GM20000 (cell line): ENCODE data around the gene HABP2.

ENCODE experiments used
- DNase-seq: peaks from one replicate; pipeline ENCODE4 v3.0.0; 2012; ENCODE audit warnings: low spot score
- TF ChIP-seq, protein P1 (sequence below): IDR thresholded peaks from 2 replicates; pipeline ENCODE4 v1.5.1; 2012; ENCODE audit warnings: mild to moderate bottlenecking, control low read depth; ENCODE audit errors: extremely low read depth, missing control alignments

Gene HABP2

DNA sequence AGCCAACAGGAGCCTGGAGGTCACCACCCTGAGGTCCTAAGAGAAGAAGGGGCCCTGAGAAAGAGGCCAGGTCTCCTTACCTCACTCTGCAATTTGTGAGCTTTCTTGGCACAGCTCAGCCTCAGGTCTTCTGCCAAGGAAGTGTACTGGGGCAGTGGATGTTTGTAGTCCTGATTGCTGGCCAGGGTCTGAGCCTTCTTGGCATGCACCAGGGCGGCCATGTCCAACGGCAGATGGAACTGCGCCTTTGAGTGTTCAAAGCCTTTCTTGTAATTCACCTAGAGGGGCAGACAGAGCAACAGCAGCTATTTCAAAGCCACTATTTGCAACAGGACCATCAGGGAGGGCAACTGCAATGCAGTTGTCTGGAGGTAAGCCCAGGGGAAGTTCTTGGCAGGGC is 59.3 kb downstream of the HABP2 start:
- no peak for DNase-seq
- TF ChIP-seq, protein P1, sequence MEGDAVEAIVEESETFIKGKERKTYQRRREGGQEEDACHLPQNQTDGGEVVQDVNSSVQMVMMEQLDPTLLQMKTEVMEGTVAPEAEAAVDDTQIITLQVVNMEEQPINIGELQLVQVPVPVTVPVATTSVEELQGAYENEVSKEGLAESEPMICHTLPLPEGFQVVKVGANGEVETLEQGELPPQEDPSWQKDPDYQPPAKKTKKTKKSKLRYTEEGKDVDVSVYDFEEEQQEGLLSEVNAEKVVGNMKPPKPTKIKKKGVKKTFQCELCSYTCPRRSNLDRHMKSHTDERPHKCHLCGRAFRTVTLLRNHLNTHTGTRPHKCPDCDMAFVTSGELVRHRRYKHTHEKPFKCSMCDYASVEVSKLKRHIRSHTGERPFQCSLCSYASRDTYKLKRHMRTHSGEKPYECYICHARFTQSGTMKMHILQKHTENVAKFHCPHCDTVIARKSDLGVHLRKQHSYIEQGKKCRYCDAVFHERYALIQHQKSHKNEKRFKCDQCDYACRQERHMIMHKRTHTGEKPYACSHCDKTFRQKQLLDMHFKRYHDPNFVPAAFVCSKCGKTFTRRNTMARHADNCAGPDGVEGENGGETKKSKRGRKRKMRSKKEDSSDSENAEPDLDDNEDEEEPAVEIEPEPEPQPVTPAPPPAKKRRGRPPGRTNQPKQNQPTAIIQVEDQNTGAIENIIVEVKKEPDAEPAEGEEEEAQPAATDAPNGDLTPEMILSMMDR, result no peak

DNA sequence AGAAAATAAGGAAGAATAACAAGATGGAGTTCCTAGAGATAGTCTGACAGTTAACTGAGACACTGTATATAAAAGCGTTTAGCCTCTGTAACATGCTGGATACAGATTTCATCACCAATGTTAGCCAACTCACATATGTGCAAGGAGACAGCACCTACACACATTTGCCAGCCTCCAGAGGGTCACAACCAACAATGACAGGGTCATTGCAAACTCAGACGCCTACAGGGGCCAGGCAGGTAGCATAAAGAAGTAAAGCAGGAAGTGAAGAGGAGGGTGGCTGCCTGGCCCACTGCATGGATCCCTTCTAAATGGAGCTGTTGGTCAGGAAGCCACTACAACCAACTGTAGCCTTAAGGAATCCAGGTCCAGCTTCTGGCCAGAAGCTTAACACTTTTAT is 60.6 kb downstream of the HABP2 start:
- TF ChIP-seq, protein P1, result no peak
- no peak for DNase-seq

DNA sequence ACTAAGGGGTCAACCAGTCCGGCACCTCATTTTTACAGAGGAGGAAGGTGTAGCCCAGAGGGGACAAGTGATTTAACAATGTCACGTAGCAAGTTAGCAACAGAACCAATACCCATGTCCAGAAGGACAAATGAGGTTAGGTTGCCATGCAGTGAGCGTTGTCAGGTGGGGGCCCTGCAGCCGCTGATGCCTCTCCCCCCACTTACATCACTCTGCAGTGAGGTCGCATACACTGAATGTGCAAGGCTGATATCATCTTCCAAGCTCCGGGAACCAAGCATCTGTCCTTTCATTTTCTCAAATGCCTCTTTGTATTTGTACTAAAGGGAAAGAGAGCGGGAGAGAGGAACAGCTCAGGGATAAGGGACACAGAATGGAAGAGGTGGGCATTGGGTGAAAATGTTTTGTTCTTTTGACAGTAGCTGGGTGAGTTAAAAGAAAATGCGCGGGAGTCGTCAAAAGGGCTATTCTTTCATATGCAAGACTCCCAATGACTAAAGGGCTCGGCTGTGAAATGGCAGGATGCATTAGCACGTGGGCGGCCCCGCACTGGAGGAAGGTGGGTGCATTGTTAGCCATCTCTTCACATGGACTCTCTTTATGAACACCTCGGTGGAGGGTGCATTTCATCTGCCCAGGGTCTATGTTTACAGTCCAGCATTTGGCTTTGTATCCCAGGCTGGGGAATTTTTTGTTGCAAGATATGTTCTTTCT is 61.3 kb downstream of the HABP2 start:
- TF ChIP-seq, protein P1, result no peak
- DNase-seq, result no peak

DNA sequence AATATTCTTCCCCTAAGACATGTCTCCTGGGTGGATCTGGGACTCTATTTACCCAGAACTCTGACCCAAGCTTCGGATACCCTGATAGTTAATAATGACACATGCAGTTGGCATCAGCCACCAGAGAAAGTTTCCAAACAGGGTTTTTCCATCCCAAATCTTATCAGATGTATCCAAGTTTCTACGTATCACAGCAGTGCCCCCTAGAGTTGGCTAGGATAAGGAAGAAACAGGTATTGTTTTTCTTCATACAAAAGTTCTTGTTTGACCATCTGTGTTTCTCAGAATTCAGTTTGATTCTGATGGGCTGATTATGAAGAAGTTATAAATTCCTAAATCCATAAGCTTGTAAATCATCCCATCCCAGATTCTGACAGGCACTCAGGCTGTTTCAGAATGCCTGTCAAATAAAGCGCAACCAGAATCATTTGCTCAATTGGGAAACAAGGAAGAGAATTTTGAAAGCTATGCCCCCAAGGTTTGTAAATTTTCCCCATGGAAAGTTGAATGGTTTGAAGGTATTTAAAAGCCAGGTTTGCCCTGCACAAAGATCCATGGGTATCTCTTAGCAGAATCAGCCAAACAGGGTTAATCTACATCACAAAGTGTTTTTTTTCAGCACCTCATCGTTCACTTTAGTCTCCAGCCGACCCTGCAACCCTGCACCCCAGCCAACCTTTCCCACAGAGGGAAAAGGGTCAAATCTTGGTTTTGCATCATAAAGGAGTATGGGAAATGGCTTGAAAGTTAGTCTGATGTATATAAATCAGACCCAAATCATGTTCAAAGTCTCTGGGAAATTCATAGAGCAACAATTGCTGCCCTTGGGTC is 63.6 kb downstream of the HABP2 start:
- TF ChIP-seq, protein P1, result no peak
- no peak for DNase-seq

DNA sequence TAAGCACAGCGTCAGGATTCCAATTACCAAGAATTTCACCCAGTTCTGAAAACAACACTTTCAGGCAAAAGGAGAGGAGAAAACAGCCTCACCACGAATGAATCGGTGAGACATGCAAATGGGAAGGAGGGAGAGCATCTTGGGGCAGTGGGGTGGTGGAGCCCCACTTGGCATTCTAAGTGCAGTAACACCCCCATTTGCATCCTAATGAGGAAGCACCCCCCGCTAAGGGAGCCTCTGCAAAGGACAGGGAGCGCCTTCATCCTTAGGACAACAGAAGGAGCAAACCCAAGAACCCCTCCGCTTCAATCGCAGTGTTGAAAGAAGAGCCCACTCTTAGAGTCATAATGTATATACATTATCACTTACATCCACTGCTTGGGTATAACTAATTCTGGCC is 64.2 kb downstream of the HABP2 start:
- TF ChIP-seq, protein P1, result no peak
- DNase-seq, result no peak

DNA sequence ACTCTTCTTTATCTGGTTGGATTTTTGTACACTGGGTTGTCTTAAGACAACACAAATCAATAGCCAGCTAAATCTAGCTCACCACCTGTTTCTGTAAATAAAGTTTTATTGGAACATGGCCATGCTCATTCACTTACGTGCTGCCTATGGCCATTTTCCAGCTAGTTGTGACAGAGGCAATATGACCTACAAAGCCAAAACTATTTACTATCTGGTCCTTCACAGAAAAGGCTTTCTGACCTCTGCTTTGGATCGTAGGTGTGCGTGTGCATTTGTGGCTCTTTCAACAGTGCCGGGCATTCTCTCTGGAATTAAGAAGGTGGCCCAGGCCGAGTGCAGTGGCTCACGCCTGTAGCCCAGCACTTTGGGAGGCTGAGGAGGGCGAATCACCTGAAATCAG is 65.5 kb downstream of the HABP2 start:
- TF ChIP-seq, protein P1, result no peak
- DNase-seq, result no peak

DNA sequence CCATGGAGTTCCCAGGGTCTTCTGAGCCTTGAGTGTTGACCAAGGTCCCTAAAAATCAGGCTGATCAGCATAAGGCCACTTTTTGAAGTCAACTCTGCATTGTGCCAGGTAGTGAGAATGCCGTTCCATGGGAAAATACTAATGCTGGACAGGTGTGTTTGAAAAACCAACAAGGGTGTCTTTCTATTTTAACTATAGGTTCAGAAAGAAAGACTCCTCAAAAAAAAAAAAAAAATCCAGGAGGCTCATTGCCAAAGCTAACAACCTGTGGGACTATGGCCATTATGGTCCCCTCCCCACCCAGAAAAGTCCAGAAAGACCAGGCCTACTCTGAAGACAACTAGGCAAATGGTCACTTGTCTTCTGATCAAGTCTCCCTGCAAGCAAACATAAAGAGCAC is 66.5 kb downstream of the HABP2 start:
- TF ChIP-seq, protein P1, result no peak
- no peak for DNase-seq
